Measurements from ENCODE around the gene KERA. TPM values are rescaled to one million over a fixed set of nuclear protein-coding genes. Genes with fewer than 3 reads are reported as not detected.

KERA gene
- total and polyA plus RNA-seq, 9 of the 15 experiments (the other 6 are each of a cell fraction or from before 2014, with no cell fraction given): not detected

DNA sequence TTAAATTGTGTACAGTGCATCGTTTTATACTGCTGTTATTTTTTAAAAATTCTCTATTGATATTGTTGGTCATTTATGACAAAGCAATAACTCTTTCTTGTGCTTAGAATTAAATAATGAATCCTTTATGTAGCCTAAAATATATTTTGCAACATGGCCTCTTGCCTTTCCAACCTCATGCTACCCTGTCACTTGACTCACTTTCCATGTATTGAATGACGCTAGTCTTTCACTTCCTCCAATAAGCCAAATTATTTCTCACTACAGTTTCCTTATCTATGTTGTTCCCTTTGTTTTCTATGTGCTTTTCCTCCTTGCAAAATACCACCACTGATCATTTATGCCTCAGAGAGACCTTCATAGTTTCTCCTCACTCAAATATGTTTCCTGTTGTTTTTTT is 36.7 kb downstream of the KERA start:
- no peaks in the 10 kb centered on the region for H3K4me1 ChIP-seq (replicated peaks in 1 of 2; ENCODE audit: control insufficient read depth in 2 of 2, insufficient read depth in 2 of 2, low read length in 2 of 2)
- POLR2A ChIA-PET: no interaction called here
- in situ Hi-C loops (cut with MboI) (no loop called here), intact Hi-C loops (cut with micrococcal nuclease) (no loop called here)
- no peaks in the 10 kb centered on the region for H3K36me3 ChIP-seq (ENCODE audit: control insufficient read depth, insufficient read depth, low read length)
- no peak overlapping the region for H3K4me3 ChIP-seq
- no TSS peak for BruUV-seq (replicated peaks)
- CTCF ChIA-PET (ENCODE audit: low intra/inter-chr PET ratio): no interaction called here
- H2AFZ ChIP-seq (ENCODE audit: low read depth, low read length): no peak overlapping the region
- 0% methylated on average over 2 of the region's 2 CpGs for WGBS (ENCODE audit: insufficient coverage, low coverage, missing lambda C conversion rate)
- no peak overlapping the region for H3K27ac ChIP-seq (ENCODE audit: extremely low read depth, low read depth, low read length)
- ATAC-seq (no peak), DNase-seq (ENCODE audit: extremely low read depth in 1 of 4, low spot score in 3 of 4) (no peak), FAIRE-seq (no peak)
- no peaks in the 10 kb centered on the region for H3K9me3 ChIP-seq (replicated peaks; ENCODE audit: control insufficient read depth, insufficient read depth, low read depth, low read length)
- no peaks in the 10 kb centered on the region for H3K79me2 ChIP-seq (ENCODE audit: control insufficient read depth, insufficient read depth, low read length)
- H3K9ac ChIP-seq (ENCODE audit: insufficient read depth in 1 of 2, low read depth in 2 of 2, low read length in 2 of 2): no peak overlapping the region
- no peaks in the 10 kb centered on the region for H3K9me1 ChIP-seq (ENCODE audit: control insufficient read depth, insufficient read depth, low read length)
- no peaks in the 10 kb centered on the region for H4K20me1 ChIP-seq (replicated peaks; ENCODE audit: control insufficient read depth, insufficient read depth, low read length)
- no peaks in the 10 kb centered on the region for H3K27me3 ChIP-seq (ENCODE audit: control insufficient read depth in 2 of 2, insufficient read depth in 2 of 2, low read length in 2 of 2)
- TF ChIP-seq MTA1 (IDR thresholded peaks at IDR 0.05; ENCODE audit: borderline replicate concordance) (no peak), FOXK2 (conservative IDR thresholded peaks at IDR 0.05 in 1 of 2, IDR thresholded peaks at IDR 0.05 in 1 of 2; ENCODE audit: low read depth in 2 of 2) (no peak), PRMT5 (CRISPR knock-in tag; IDR thresholded peaks at IDR 0.05) (no peak), NCOA6 (IDR thresholded peaks at IDR 0.05) (no peak), MEF2D (tag; conservative IDR thresholded peaks at IDR 0.05; ENCODE audit: low read depth) (no peak), ZNF431 (CRISPR knock-in tag; IDR thresholded peaks at IDR 0.05) (no peak), SMARCB1 (IDR thresholded peaks at IDR 0.05; ENCODE audit: insufficient read length, low read depth) (no peak), BRF1 (IDR thresholded peaks at IDR 0.05; ENCODE audit: borderline replicate concordance, extremely low read depth, insufficient read length) (no peak), SREBF1 (IDR thresholded peaks at IDR 0.05; ENCODE audit: borderline replicate concordance, low read depth, low read length) (no peak), TBP (optimal IDR thresholded peaks at IDR 0.05; ENCODE audit: low read depth, low read length) (no peak), ZNF41 (CRISPR knock-in tag; conservative IDR thresholded peaks at IDR 0.05) (no peak), SMAD2 (IDR thresholded peaks at IDR 0.05; ENCODE audit: low read depth, low read length) (no peak), KLF13 (tag; IDR thresholded peaks at IDR 0.05; ENCODE audit: borderline replicate concordance, low read depth) (no peak), ZSCAN29 (IDR thresholded peaks at IDR 0.05) (no peak), FOXP1 (CRISPR knock-in tag; IDR thresholded peaks at IDR 0.05) (no peak), ZNF324 (CRISPR knock-in tag; IDR thresholded peaks at IDR 0.05) (no peak)
- TF ChIP-seq, protein P1, sequence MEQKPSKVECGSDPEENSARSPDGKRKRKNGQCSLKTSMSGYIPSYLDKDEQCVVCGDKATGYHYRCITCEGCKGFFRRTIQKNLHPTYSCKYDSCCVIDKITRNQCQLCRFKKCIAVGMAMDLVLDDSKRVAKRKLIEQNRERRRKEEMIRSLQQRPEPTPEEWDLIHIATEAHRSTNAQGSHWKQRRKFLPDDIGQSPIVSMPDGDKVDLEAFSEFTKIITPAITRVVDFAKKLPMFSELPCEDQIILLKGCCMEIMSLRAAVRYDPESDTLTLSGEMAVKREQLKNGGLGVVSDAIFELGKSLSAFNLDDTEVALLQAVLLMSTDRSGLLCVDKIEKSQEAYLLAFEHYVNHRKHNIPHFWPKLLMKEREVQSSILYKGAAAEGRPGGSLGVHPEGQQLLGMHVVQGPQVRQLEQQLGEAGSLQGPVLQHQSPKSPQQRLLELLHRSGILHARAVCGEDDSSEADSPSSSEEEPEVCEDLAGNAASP (IDR thresholded peaks at IDR 0.05): no peak
- TF ChIP-seq, protein P2, sequence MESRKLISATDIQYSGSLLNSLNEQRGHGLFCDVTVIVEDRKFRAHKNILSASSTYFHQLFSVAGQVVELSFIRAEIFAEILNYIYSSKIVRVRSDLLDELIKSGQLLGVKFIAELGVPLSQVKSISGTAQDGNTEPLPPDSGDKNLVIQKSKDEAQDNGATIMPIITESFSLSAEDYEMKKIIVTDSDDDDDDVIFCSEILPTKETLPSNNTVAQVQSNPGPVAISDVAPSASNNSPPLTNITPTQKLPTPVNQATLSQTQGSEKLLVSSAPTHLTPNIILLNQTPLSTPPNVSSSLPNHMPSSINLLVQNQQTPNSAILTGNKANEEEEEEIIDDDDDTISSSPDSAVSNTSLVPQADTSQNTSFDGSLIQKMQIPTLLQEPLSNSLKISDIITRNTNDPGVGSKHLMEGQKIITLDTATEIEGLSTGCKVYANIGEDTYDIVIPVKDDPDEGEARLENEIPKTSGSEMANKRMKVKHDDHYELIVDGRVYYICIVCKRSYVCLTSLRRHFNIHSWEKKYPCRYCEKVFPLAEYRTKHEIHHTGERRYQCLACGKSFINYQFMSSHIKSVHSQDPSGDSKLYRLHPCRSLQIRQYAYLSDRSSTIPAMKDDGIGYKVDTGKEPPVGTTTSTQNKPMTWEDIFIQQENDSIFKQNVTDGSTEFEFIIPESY (CRISPR knock-in tag; IDR thresholded peaks at IDR 0.05): no peak
- TF ChIP-seq, protein P3, sequence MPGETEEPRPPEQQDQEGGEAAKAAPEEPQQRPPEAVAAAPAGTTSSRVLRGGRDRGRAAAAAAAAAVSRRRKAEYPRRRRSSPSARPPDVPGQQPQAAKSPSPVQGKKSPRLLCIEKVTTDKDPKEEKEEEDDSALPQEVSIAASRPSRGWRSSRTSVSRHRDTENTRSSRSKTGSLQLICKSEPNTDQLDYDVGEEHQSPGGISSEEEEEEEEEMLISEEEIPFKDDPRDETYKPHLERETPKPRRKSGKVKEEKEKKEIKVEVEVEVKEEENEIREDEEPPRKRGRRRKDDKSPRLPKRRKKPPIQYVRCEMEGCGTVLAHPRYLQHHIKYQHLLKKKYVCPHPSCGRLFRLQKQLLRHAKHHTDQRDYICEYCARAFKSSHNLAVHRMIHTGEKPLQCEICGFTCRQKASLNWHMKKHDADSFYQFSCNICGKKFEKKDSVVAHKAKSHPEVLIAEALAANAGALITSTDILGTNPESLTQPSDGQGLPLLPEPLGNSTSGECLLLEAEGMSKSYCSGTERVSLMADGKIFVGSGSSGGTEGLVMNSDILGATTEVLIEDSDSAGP (CRISPR knock-in tag; IDR thresholded peaks at IDR 0.05): no peak
- H3K4me2 ChIP-seq (ENCODE audit: insufficient read depth, low read length): no peak overlapping the region
